ENCODE data around the gene TTC29.
"Not testable (repeated sequence)": the region's sequence is repeated elsewhere in the genome, so short reads cannot be mapped to it uniquely, and the experiment has no call there.

The TTC29 gene

DNA sequence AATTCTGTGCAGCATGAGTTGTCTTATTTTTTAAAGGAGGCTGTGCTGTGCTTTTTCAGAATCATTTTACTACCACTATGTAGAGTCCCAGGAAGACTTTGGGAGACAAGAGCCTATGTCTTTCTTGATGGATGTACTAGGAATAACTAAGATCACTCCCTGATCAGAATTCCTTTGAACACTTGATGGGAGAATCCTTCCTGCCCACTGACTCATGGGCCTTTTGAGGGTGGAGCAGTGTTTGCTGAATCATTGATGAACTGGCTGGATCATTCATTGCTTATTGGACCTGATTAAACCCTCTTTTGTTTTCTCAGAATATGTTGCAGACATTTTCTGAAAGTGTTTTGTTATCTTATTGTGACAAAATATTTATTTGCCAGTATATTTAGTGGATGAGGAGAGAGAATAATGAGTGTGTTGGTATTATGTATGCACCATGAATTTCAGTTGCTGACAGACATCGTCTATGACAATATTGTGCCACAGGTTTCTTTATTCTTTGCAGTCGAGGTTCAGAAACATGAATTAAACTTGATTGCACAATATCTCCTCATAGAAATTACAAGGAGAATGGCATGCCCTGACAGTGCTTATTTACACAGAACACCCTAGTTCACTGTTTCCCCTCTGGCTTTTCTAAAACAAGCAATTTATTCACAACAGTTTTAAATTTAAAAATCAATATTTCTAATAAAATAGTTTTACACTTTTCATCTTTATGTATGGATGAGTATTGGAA is 270.7 kb downstream of the TTC29 start:
- FAIRE-seq (no peak), DNase-seq (ENCODE audit: insufficient read length) (no peak)
- no peak for TF ChIP-seq POLR2A (IDR thresholded peaks at IDR 0.05; ENCODE audit: low read depth, low read length)
- TF ChIP-seq POLR2AphosphoS5 (IDR thresholded peaks at IDR 0.05; ENCODE audit: low read depth, low read length): no peak
- TF ChIP-seq TAF1 (IDR thresholded peaks at IDR 0.05; ENCODE audit: borderline replicate concordance, low read depth, low read length): no peak

DNA sequence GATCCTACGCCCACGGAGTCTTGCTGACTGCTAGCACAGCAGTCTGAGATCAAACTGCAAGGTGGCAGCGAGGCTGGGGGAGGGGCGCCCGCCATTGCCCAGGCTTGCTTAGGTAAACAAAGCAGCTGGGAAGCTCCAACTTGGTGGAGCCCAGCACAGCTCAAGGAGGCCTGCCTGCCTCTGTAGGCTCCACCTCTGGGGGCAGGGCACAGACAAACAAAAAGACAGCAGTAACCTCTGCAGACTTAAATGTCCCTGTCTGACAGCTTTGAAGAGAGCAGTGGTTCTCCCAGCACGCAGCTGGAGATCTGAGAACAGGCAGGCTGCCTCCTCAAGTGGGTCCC is 281.7 kb downstream of the TTC29 start:
- FAIRE-seq; DNase-seq (ENCODE audit: insufficient read length): not testable (repeated sequence)

DNA sequence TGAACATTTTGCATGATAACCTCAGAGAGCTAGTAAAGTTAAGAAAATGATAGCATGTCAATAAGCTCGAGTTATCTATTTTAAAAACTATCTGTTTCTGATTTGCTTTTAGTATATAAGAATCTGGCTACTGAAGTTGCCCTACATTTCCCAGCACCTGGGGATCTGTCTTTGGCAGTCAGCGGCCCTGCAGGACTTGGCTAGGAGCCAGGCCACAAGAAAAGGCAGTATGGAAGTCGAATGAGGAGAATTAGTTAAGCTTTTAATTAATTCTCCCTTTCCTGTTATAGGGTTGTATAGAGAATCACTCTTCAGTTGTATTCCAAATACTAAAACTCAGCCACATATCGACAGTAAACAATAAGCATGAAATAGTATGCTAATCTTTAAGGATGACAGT is 284.3 kb downstream of the TTC29 start:
- no peak for DNase-seq (ENCODE audit: insufficient read length)
- FAIRE-seq: no peak
- no peak for TF ChIP-seq POLR2A (IDR thresholded peaks at IDR 0.05; ENCODE audit: low read depth, low read length)
- no peak for TF ChIP-seq TAF1 (IDR thresholded peaks at IDR 0.05; ENCODE audit: borderline replicate concordance, low read depth, low read length)
- TF ChIP-seq POLR2AphosphoS5 (IDR thresholded peaks at IDR 0.05; ENCODE audit: low read depth, low read length): no peak
